SW 1271 (cell line): ENCODE data around the gene KAZN.
A peak's percentile ranks its signal among the peaks of the same experiment; 100 is the strongest.

Source experiments
- DNase-seq, 2 experiments: peaks; one replicate each; lab custom pipeline; 2025; lab: John Stamatoyannopoulos, UW

KAZN gene

GRCh38 chr1:15139654-15140350 lies 541.3 kb downstream of the KAZN start:
- DNase-seq = no peak

- DNase-seq = no peak
These were observed 543.6 kb downstream of the KAZN start for GRCh38 chr1:15141935-15142539.

GRCh38 chr1:15145327-15145726 lies 546.8 kb downstream of the KAZN start:
- no peak for DNase-seq

GRCh38 chr1:15146142-15146680 lies 547.7 kb downstream of the KAZN start:
- no peak for DNase-seq

- no peak for DNase-seq
These were observed 548.5 kb downstream of the KAZN start for GRCh38 chr1:15146971-15147376.

DNA sequence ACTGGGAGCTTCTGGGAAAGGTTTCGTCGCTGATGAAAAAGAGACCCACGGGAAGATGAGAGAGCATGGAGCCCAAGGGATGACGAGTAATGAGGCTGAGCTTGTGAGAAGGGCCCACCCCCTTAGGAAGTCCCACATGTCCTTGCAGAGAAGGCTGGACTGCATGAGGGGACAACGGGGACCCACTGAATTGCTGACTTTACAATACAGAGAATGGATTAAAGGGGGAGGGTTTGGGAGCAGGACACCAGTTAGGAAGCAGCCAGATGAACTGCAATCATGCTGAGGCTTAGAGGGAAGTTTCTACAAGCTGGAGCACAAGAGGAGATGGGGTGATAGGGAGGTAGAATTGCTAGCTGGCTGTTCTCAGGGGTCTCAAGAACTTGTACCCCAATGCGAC lies 549.5 kb downstream of the KAZN start:
- DNase-seq = no peak

- no peak for DNase-seq
These were observed 550.0 kb downstream of the KAZN start for GRCh38 chr1:15148475-15148874.

- DNase-seq = no peak
These were observed 550.5 kb downstream of the KAZN start for GRCh38 chr1:15148941-15149340.

- no peak for DNase-seq
These were observed 551.9 kb downstream of the KAZN start for GRCh38 chr1:15150376-15150775.

- DNase-seq = no peak
These were observed 552.9 kb downstream of the KAZN start for GRCh38 chr1:15151377-15151806.

GRCh38 chr1:15151871-15152270 lies 553.4 kb downstream of the KAZN start:
- DNase-seq = no peak

DNA sequence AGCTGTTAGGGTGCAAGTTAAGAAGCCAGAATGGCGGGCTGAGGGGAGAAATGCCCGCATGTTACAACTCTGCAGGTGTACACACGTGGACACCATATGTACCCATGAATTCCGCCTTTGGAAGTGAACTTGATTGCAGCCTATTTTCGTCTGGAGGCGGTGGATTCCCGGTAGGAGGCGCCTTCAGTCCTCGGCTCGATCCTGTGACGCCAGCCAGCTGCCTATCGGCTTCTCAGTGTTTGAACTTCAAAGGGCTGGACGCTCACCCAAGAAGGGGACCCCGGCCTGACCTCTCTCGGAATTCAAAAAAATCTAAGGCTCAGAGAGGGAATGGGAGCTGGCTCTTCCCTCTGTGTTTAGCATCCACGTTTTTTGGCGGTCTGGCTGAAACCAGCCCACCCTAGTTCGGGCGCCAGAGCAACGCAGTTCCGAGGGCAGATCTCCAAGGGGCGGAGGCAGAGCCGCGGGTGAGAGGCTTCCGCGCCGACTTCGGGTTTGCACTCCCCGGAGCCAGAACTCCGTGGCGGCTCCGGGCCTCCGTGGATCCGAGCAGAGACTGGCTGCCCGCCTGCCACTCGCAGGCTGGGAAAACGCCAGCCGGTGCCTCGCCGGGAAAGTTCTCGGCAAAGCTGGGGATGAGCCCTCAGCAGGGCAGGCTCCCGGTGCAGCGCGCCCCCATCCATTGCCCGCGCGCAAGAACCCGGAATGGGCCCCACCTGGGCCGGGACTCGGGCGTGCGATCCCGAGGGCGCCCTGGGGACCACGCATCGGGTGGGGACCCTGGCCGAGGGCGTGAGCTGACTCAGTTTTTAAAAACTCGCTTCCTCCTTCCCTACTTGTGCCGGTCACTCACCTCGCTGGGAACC lies 554.1 kb downstream of the KAZN start:
- peak; percentile 57 to 78 for DNase-seq

- peak; percentile 43 to 49 for DNase-seq
These were observed 554.8 kb downstream of the KAZN start, which contains the start of gene TMEM51 for GRCh38 chr1:15153184-15153841. Gene TMEM51, plus strand, starts transcription at chr1:15153747. Its CDS starts 61,341 bp downstream, at chr1:15215088.

- peak; percentile 5 to 33 for DNase-seq
These were observed 555.5 kb downstream of the KAZN start for GRCh38 chr1:15153842-15154479.

GRCh38 chr1:15154480-15155036 lies 556.1 kb downstream of the KAZN start:
- DNase-seq = peak in 1 of 2 experiments; percentile 31

DNA sequence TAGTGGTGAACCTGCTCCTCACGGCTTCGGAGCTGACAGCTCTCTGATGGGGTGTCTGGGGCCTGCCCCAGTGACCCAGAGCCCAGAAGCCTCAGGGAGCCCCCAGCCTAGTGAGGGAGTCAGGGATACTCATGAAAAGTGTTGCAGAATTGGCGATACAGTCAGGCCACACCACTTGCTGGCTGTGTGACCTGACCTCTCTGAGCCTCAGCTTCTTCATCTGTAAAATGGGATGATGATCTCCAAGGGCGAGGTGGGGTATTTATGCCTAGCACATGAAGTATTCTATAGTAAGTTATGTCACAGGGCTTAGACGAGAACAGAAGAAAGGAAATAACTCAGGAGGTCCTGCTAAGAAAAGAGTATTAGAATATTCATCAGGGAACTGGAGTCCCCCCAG lies 556.7 kb downstream of the KAZN start:
- no peak for DNase-seq

DNA sequence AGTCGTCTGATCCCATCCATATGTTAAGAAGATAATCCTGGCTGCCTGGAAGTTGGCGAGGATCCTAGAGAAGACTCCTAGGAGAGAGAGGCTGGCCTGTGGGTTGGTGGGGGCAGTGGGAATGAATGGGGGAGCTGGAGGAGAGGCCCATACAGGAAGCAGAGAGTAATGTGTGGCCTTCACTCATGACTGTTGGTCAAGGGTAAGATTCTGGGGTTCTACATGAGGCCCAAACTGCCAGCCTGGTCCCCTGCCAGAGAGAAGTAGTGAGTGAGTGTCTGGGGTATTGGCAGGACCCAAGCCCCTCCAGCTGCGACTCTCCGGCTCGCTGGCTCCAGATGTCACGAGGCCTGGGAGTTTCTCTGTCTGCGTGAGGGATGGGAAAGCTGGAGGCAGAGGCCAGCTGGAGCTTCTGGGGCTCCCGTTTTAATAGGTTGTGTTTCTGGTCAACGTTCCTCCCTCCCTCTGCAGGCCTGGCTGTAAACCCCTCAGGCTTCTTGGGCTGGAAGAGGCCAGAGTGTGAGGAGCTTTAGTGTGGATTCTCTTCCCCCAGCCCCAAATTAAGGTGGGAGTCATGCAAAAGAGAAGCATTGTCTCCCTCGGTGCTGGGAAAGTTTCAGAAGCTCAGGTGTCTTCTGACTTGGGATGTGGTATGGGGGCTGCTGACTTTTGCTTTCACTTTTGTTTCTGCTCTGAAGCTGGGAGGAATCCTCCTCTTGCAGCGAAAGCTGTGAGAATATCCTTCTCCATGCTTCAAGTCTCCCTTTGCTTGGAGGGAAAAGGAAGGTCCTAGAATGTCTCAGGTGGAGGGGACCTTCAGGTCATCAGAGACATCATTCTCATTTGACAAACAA lies 557.6 kb downstream of the KAZN start:
- no peak for DNase-seq

DNA sequence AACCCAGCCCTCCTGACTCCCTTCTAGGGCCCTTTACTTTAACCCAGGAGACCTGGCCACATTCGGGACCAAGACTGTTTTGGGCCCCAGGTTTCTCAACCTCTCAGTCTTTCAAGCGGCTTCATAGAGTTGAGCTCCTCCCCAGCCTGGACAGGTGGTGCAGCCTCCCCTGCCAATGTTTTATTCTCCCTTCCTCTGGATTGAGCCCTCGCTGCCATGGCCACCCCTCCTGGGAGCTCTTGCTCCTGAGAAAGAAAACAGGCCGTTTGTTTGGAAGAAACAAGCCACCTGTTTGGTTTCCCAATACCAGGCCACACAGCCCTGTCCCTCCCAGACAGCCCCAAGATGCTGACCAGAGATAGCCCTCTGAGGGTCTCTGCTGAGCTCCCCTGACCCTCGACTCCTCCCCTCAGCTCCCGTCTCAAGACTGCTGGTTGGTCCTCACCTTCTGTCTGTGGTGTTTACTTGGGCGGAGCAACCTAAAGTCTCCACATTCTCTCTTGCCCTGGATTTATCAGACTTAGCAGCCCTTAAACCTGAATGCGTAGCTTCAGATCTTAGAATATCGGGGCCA lies 558.4 kb downstream of the KAZN start:
- DNase-seq = no peak

DNA sequence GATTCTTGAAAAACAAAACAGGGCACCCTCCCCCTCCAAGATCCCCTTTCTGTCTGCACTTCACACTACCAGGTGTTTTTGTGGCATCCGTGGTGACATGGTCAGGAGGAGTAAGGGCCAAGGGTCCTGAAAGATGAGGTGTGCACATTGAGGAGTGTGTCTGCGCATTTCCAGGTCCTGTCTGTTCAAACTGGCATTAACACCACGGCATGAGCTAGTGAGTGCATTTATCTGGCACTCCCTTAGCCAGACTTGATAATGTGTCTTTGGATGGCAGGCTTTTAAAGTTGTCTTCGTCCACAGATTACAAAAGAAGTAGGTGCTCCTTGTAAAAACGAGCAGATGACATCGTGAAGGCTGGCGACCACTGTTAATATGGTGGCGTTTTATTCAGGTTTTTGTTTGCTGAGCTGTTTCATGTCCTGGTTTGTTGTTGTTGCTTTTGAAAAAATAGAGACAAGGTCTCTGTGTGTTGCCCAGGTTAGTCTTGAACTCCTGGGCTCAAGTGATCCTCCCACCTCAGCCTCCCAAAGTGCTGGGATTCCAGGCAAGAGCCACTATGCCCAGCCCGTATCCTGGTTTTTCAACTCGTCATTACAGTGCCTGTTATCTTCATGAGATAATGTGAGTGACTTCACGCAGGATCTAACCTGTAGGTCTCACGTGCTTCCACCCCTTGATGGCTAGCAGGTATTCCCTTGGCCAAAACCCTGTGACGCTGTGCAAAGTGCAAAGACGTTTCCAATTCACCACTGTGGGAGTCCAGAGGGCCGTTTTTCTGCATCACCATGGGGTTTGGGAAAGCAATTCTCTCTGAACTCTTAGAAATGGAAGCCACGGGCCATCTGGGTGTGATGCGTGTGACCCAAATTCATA lies 559.3 kb downstream of the KAZN start:
- DNase-seq = no peak
